Liver (tissue), 3 donors: ENCODE measurements around the gene ETV6.
A peak's percentile ranks its signal among the peaks of the same experiment; 100 is the strongest.

Source experiments
- SP1 ChIP-seq: IDR thresholded peaks from 2 replicates; pipeline ENCODE4 v1.6.1; 2018; ENCODE audit warnings: antibody characterized with exemption, mild to moderate bottlenecking
- TF ChIP-seq, protein P1 (sequence below): fragments of 150-350 bp; IDR thresholded peaks from 2 replicates; pipeline ENCODE4 v1.5.1; 2017; ENCODE audit warnings: improper control_type of control experiment, low read depth, low read length; ENCODE audit not compliant: missing input control
- donor health status: healthy.
- donor health status: healthy.

DNA sequence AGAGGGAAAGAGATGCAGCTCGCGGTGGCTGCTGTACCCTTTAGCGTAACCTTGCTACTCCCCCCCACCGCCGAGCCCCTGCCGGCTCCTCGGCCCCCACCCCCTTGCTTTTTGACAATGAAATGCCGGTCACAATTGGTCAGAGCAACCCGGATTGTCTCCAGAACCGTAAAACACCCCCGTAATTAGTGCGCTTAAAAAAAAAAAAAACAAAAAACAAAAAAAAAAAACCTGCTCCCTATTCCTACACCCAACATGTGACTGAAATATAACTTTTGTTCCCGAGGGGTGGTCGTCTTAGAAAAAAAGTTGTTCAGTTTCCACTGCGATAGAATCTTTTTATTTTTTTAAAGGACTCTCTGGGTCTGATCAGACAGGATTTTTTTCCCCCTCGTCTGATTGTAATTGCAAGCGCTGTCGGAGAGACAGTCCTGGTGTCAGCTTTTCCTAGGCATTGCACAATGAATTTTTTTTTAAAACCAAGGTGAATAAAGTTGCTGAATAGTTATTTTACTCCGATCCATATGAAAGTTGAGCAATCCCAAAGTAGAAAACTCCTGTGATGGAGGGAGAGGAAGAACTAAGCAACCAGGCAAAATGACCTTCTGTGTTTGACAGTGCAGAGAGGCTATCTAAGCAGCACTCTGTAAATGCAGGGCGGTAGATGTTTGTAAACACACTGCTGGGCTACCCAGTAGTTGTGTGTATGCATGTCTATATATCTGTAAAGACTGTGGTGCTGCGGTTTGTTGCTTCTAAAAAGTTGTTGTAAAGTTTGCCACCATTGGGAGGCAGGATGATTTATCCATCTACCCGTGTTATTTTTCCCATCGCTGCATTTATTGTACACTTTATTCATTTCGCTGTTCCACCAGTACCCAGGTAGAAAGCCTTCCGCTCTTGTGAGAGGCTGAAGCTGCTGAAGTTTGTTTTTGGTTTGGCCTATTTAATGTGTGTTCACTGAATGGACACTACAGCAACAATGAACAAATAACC is 1.1 kb downstream of the ETV6 start:
- TF ChIP-seq SP1 = peak; percentile 34
- TF ChIP-seq, protein P1, sequence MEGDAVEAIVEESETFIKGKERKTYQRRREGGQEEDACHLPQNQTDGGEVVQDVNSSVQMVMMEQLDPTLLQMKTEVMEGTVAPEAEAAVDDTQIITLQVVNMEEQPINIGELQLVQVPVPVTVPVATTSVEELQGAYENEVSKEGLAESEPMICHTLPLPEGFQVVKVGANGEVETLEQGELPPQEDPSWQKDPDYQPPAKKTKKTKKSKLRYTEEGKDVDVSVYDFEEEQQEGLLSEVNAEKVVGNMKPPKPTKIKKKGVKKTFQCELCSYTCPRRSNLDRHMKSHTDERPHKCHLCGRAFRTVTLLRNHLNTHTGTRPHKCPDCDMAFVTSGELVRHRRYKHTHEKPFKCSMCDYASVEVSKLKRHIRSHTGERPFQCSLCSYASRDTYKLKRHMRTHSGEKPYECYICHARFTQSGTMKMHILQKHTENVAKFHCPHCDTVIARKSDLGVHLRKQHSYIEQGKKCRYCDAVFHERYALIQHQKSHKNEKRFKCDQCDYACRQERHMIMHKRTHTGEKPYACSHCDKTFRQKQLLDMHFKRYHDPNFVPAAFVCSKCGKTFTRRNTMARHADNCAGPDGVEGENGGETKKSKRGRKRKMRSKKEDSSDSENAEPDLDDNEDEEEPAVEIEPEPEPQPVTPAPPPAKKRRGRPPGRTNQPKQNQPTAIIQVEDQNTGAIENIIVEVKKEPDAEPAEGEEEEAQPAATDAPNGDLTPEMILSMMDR = no peak
